GM04504 (cell line): ENCODE measurements around the gene RAB3GAP1.
"Not testable (repeated sequence)": the region's sequence is repeated elsewhere in the genome, so short reads cannot be mapped to it uniquely, and the experiment has no call there.

Experiments used
- DNase-seq: peaks from one replicate; pipeline ENCODE4 v3.0.0-alpha.2; 2012; ENCODE audit warnings: low read depth

Gene RAB3GAP1

DNA sequence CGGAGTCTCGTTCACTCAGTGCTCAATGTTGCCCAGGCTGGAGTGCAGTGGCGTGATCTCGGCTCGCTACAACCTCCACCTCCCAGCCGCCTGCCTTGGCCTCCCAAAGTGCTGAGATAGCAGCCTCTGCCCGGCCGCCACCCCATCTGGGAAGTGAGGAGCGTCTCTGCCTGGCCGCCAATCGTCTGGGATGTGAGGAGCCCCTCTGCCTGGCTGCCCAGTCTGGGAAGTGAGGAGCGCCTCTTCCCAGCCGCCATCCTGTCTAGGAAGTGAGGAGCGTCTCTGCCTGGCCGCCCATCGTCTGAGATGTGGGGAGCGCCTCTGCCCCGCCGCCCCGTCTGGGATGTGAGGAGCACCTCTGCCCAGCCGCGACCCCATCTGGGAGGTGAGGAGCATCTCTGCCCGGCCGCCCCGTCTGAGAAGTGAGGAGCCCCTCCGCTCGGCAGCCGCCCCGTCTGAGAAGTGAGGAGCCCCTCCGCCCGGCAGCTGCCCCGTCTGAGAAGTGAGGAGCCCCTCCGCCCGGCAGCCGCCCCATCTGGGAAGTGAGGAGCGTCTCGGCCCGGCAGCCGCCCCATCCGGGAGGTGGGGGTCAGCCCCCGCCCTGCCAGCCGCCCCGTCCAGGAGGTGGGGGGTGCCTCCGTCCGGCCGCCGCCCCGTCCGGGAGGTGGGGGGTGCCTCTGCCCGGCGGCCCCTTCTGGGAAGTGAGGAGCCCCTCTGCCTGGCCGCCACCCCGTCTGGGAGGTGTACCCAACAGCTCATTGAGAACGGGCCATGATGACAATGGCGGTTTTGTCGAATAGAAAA lies 53.6 kb downstream of the RAB3GAP1 start:
- DNase-seq, result not testable (repeated sequence)

GRCh38 chr2:135113322-135113721 lies 61.2 kb downstream of the RAB3GAP1 start:
- DNase-seq, result no peak

GRCh38 chr2:135119582-135119981 lies 67.5 kb downstream of the RAB3GAP1 start:
- DNase-seq, result no peak

- DNase-seq, result no peak
Measured at GRCh38 chr2:135121016-135121657, 69.0 kb downstream of the RAB3GAP1 start.

DNA sequence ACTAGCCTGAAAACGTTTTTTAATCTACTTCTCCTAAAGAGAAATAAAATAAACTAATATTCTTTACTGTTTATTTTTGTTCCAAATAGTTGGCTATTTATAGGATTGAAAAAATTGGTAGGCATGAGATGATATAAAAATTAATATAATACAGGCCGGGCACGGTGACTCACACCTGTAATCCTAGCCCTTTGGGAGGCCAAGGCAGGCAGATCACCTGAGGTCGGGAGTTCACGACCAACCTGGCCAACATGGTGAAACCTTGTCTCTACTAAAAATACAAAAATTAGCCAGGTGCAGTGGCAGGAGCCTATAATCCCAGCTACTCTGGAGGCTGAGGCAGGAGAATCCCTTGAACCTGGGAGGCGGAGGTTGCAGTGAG lies 69.6 kb downstream of the RAB3GAP1 start:
- not testable (repeated sequence) for DNase-seq

- no peak for DNase-seq
Measured at GRCh38 chr2:135124924-135125886, 73.1 kb downstream of the RAB3GAP1 start.

DNA sequence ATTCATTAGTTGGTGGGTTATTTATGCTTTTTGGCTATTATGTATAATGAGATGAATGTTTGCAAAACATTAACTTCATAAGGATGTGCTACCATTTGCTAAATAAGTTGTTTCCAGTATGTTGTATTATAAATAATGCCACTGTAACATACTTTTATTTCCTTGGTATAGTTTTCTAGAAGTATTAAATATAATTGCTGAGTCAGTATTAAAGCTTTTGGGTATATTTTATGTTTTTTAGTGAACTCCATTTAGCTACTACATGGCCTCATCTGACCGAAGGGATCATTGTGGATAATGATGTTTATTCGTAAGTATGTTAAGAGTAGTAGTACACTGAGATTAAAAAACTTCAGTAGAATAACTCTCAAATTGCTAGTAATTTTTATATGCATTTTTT lies 73.8 kb downstream of the RAB3GAP1 start:
- DNase-seq, result no peak

- no peak for DNase-seq
Measured at GRCh38 chr2:135130751-135131150, 78.7 kb downstream of the RAB3GAP1 start.

GRCh38 chr2:135132314-135132713 lies 80.2 kb downstream of the RAB3GAP1 start:
- no peak for DNase-seq

DNA sequence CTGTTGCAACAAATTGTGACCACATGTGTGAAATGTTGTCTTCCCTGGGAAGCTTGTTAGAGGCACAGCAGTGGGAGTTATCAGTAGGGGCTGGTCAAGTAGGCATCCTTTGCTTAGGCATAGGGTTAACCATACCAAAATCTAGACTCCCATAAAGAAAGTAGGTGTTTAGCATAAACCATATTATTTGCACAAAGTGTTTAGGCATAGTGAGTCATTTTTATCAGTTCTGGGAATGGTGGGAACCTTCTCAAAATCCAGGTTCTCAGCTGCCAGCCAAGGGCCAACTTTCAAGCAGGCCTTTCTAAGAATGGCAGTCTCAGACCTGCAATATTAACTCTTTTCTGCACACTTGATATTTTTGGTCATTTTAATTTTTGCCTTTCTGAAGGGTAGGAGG lies 88.5 kb downstream of the RAB3GAP1 start:
- DNase-seq, result no peak

GRCh38 chr2:135142323-135142722 lies 90.2 kb downstream of the RAB3GAP1 start:
- DNase-seq, result no peak

DNA sequence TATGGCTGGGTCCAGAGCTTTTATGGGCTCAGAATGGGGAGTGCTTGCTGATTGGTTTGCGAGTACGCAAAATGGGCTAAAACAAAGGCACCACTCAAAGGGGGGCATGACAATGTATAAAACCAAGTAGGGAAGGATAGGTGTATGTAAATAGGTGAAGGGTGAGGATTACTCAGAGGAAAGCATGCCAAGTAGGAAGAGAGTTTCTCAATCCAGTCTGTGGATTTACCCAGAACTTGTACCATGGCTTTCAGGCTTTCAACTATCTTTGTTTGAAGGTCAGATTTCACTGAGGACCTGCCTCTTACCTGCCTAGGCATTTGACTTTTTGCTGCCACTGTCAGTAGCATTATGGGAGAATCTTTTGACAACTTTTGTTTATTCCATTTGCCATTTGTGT lies 92.3 kb downstream of the RAB3GAP1 start:
- DNase-seq, result no peak

- DNase-seq, result no peak
Measured at GRCh38 chr2:135149251-135149650, 97.2 kb downstream of the RAB3GAP1 start.

- DNase-seq, result no peak
Measured at GRCh38 chr2:135150725-135151124, 98.6 kb downstream of the RAB3GAP1 start.

- DNase-seq, result no peak
Measured at GRCh38 chr2:135151615-135152014, 99.5 kb downstream of the RAB3GAP1 start.

DNA sequence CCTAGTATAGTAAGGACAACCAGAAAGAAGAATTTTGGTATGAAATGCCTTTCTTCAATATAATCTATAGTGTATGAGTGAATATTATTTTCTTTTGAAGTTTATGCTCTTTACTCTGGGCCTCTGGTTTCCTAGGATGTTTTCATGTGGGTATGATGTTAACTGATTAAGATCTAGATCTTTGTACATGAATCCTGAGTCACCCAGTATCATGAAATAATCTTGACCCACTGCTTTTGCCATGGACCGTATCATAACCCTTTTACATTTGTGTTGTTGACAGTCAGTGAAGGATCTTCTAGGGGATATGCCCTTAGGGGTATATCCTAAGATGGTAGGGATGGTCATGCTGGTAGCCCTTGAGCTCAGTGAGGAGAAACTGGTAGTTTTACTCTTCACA lies 100.3 kb downstream of the RAB3GAP1 start:
- no peak for DNase-seq

- no peak for DNase-seq
Measured at GRCh38 chr2:135154962-135155361, 102.9 kb downstream of the RAB3GAP1 start.

DNA sequence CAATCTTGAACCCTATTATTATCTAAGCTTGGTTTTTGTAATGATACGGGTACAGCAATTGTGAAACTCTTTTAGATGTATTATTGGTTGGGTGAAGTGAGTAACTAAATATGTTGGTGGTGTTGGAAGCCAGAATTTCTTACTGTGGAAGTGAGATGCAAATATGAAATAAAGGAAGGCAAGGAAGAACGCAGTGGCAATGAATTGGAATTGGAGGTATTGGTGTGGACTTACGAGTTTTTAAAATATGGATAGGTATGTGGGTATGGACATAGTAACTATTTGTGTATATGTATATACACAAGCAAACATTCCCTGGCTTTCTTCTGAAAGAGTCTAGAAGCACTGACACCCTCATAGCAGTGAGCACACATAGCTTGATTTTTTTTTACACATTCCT lies 105.8 kb downstream of the RAB3GAP1 start:
- no peak for DNase-seq

DNA sequence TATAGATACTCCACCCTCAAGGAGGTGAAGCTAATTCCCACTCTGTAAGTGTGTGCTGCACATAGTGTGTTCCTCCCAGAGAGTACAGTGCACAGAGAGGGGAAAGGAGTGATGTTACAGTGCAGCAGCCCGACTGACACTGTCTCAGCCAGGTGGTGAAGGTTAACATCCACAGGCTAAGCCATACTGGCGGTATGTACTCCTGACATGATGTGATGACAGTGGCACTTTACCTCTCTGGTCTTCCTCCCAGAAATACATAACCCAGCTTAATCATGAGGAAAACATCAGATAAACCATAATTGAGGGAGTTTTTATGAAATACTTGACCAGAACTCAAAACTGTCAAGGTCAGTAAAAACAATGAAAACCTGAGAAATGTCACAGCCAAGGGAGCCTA lies 107.1 kb downstream of the RAB3GAP1 start:
- DNase-seq, result no peak

- DNase-seq, result no peak
Measured at GRCh38 chr2:135162377-135162776, 110.3 kb downstream of the RAB3GAP1 start.

DNA sequence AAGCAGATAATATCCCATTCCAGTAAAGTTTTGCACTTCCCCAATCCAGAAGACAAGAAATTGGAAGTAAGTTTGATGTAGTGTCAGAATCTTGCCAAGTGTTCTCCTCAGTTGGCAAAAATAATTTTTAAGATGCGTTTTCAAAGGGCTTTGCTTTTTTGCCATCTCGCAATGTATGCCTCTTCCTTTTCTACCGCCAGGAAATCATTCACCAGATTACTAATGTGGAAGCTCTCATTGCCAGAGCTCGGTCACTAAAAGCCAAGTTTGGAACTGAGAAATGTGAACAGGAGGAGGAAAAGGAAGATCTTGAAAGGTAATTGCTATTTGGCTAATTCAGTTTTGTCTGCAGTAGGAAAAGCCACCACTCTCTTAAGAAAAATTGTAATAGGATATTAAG lies 110.7 kb downstream of the RAB3GAP1 start:
- no peak for DNase-seq

- no peak for DNase-seq
Measured at GRCh38 chr2:135163306-135163705, 111.2 kb downstream of the RAB3GAP1 start.

- DNase-seq, result no peak
Measured at GRCh38 chr2:135163901-135164300, 111.8 kb downstream of the RAB3GAP1 start.
